GM18498 (cell line): ENCODE data around the gene DHX8.
A peak's percentile ranks its signal among the peaks of the same experiment; 100 is the strongest.
"Not testable (repeated sequence)": the region's sequence is repeated elsewhere in the genome, so short reads cannot be mapped to it uniquely, and the experiment has no call there.

Experiments used
- ATAC-seq: cut with Tn5 transposase; IDR thresholded peaks from one replicate; pipeline ENCODE4 v1.9.1; 2021; ENCODE audit warnings: mild to moderate bottlenecking, moderate library complexity; ENCODE audit not compliant: unreplicated experiment

DHX8 gene

GRCh38 chr17:43483674-43484551, at the start of gene DHX8:
DHX8 (plus strand) TSS chr17:43483975; CDS start chr17:43484038, 63 bp downstream.
- peak; percentile 94 for ATAC-seq

GRCh38 chr17:43434902-43435319, 48.9 kb upstream of the DHX8 start:
- ATAC-seq, result no peak

DNA sequence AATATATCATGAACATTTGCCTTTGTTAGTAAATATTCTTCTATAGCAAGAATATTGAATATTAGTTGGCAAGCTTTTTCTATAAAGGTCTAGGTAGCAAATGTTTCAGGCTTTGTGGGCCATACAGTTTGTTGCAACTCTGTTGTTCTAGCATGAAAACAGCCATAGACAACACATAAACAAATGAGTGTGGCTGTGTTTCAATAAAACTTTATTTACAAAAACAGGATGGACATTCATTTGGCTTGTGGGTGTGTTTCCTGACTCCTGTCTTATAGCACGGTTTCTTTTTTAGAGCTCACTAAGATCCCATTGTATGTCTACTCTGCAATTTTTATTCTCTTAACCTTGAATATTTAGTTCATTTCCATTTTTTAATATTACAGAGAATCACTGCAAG, 46.0 kb upstream of the DHX8 start:
- ATAC-seq, result no peak

- no peak for ATAC-seq
Observed at GRCh38 chr17:43438626-43439025, 45.1 kb upstream of the DHX8 start.

- no peak for ATAC-seq
Observed at GRCh38 chr17:43439041-43439440, 44.7 kb upstream of the DHX8 start.

- ATAC-seq, result no peak
Observed at GRCh38 chr17:43442711-43443110, 41.1 kb upstream of the DHX8 start.

DNA sequence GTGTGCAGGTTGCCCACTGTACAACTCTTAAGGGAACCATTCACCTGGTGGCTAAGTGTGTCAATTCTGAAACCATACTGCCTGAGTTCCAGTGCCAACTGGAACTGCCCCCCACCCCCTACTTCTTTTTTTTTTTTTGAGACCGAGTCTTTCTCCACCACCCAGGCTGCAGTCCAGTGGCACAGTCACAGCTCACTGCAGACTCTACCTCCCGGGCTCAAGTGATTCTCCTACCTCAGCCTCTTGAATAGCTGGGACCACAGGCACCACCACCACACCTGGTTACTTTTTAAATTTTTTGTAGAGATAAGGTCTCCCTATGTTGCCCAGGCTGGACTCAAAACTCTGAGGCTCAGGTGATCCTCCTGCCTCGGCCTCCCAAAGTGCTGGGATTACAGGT, 40.4 kb upstream of the DHX8 start:
- no peak for ATAC-seq

GRCh38 chr17:43444223-43445008, 39.4 kb upstream of the DHX8 start:
- ATAC-seq, result no peak

- ATAC-seq, result no peak
Observed at GRCh38 chr17:43445009-43445589, 38.7 kb upstream of the DHX8 start.

DNA sequence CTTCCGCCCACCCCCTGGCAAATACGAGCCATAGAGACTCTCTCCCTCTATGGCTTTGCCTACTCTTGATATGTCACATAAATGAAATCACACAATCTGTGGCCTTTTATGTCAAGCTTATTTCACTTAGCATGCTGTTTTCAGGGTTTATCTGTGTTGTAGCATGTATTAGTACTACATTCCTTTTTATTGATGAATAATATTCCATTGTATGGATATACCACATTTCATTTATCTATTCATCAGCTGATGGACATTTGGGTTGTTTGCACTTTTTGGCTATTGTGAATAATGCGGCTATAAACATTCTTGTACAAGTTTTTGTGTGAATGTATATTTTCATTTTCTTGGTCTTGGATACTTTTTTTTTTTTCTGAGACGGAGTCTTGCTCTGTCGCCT, 37.0 kb upstream of the DHX8 start:
- ATAC-seq, result no peak

DNA sequence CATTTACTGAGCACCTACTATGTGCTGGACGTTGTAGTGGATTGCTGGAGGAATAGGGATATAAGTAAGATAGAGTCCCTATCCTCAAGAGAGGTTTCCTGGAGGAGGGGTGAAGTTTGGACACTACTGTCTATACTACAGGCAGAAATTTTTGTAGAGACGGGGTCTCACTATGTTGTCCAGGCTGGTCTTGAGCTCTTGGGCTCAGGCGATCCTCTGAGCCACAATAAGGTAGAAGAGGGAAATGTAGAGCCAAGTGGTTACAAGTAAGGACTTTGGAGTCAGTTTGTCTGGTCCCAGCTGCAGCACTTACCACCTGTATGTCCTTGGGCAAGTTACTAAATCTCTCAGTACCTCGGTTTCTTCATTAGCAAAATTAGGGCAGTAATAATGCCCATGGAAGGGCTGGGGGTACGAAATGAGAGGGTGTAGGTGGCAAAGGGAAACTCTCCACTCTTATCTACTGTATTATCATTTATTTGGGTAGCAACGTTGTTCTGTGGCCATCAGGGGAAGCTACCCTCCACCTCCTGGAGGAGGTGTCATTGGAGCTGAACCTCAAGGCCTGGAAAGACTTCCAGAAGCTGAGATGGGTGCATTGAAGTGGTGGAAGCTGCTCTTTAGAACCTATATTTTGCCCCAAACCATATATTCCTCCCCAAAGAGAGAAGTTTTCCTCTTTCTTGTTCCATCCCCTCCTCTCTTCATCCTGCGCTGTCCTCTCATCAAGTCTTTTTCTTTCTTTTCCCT, 34.9 kb upstream of the DHX8 start:
- ATAC-seq, result no peak

GRCh38 chr17:43449470-43450248, 34.1 kb upstream of the DHX8 start:
- no peak for ATAC-seq

DNA sequence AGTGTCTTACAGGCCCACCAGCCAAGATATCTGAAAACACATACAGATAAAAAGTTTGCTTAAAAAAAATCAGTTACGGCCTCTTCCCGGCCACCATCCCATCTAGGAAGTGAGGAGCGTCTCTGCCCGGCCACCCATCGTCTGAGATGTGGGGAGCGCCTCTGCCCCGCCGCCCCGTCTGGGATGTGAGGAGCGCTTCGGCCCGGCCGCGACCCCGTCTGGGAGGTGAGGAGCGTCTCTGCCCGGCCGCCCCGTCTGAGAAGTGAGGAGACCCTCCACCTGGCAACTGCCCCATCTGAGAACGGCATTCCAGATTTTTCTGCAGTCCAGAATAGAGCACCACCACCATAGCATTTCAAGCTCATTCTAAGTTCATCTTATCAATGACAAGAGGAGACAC, 33.0 kb upstream of the DHX8 start:
- not testable (repeated sequence) for ATAC-seq

GRCh38 chr17:43451741-43452140, 32.0 kb upstream of the DHX8 start:
- not testable (repeated sequence) for ATAC-seq

- ATAC-seq, result no peak
Observed at GRCh38 chr17:43453331-43453812, 30.4 kb upstream of the DHX8 start.

DNA sequence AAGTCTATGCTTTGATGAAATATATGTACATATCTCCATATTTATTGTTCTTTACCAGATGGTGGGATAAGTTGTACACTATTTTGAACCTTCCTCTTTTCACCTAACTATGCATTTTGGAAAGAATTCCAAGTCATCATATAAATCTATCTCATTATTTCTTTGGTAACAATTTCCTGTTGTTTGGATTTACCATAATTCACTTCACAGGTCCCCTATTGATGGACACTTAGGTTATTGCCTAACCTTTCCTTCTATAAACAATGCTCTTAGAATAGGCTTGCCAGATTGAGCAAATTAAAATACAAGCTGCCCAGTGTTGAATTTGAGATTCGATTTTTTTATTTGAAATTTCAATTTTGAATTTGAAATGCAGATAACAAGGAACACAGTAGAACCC, 28.9 kb upstream of the DHX8 start:
- ATAC-seq, result no peak

DNA sequence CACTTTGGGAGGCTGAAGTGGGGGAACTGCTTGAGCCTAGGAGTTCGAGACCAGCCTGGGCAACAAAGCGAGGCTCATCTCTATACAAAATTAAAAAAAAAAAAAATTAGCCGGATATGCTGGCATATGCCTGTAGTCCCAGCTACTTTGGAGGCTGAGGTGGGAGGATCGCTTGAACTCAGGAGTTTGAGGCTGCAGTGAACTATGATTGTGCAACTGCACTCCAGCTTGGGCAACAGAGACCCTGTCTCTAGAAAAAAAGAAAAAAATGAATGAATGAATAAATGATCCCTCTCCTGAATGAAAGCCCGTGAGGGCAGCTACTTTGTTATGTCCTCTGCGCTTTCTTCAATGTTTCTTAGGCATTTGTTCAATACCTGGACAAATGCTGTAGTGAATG, 27.7 kb upstream of the DHX8 start:
- ATAC-seq, result no peak

DNA sequence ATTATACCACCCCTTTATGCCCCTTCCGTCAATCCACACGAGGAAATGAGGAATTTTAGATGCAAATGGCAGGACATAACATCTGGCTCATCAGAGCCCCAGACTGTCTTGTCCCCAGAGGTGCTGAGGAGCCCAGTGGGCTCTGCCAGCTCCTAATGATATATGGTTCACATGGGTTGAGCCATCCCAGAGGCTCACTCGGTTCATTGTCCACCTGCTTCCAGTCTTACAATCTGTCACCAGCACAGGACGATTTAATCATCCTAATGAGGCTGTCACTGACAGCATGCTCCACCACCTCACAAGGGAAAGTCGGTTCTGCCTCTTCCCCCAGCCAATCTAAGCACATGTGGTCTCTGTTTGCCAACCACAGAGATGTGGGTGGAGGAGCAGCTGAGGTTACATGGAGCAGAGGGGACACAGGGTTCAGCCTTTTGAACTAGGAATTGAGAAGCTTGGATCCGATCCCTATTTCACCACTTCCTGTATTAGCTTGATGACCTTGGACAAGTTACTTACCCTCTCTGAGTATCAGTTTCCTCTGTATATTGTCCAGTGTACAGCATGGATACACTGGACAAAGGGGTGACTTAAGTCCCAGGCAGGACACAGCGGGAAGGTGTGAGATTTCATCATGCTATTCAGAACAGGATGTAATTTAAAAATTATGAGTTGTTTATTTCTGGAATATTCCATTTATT, 27.0 kb upstream of the DHX8 start:
- no peak for ATAC-seq

DNA sequence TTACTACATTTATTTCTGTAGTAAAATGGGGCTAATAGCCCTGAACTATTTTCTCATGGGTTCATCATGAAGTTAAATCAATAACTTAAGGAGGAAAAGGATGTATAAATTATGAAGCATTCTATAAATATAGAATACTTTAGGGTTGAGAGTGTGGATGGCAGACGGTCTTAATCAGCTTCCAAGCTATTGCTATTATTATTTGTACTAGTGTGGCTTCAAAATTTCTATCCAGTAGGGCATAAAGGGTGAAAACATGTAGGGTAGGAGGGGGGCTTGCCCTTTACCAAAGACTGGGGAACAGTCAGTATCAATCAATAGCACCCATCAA, 26.4 kb upstream of the DHX8 start:
- no peak for ATAC-seq

- not testable (repeated sequence) for ATAC-seq
Observed at GRCh38 chr17:43459878-43460277, 23.9 kb upstream of the DHX8 start.
